GM21381 (cell line): ENCODE measurements around the gene ARL11.
"Not testable (repeated sequence)": the region's sequence is repeated elsewhere in the genome, so short reads cannot be mapped to it uniquely, and the experiment has no call there.

ENCODE experiments used
- ATAC-seq: cut with Tn5 transposase; IDR thresholded peaks from one replicate; pipeline ENCODE4 v1.9.1; 2021; ENCODE audit warnings: mild to moderate bottlenecking, moderate library complexity; ENCODE audit not compliant: unreplicated experiment

ARL11 gene

DNA sequence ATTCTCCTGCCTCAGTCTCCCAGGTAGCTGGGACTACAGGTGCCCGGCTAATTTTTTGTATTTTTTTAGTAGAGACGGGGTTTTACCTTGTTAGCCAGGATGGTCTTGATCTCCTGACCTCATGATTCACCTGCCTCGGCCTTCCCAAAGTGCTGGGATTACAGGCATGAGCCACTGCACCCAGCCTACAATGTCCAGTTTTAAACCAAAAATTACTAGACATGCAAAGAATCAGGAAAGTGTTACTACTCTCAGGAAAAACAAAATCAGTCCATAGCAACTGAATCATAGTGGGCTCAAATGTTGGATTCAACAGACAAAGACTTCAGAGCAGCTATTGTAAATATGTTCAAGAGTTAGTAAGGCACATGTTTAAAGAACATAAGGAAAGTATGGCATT lies 16.3 kb upstream of the ARL11 start:
- ATAC-seq = not testable (repeated sequence)

DNA sequence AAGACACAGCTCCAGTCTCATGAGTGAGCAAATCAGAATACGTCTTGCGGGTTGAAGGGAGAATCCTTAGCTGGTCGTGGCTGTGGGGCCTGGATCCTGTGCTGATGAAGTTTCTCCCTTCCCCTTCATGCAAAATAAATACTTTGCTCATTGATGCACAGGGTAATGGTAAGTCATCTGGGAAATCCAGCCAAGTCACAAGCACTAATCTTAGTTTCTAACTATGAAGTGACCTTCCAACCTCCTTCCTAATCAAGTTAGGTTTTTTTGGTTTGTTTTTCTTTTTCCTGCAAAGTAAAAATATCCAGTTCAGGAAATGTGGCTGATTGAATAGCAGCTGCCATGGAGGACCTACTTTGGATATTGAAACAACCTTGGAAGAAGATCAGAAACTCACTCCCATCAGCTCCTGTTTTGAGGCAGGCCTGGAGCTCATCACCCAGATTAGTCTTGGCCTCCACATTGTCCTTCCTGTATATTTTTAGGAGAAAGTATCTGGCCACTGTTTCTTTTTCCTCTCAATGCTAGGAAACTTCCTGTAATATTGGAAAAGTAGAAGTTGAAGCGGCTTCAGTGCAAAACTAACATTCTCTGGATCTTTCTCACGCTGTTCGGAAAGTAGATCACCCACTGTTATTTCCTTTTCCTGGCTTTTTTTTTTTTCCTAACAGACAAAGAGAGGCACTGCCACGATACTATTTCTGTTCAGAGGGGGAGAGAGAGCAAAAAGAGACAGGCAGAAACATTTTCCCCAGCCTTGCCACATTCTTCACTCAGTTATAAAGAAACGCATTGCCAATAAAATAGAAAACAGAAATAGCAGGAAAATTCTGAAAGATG lies 12.3 kb upstream of the ARL11 start:
- no peak for ATAC-seq

DNA sequence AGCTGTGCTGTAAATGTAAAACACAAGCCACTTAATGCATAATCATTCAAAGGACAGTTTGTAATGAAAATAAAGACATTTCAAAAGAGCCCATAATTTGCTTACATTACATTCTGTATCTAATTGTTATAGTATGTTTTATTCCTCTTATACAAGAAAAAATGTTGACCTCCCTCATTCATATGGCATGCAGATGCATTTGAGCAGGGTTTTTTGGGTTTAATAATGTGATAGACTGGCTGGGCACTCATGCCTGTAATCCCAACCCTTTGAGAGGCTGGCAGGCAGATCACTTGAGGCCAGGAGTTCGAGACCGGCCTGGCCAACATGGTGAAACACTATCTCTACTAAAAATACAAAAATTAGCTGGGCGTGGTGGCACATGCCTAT lies 11.6 kb upstream of the ARL11 start:
- ATAC-seq = no peak

DNA sequence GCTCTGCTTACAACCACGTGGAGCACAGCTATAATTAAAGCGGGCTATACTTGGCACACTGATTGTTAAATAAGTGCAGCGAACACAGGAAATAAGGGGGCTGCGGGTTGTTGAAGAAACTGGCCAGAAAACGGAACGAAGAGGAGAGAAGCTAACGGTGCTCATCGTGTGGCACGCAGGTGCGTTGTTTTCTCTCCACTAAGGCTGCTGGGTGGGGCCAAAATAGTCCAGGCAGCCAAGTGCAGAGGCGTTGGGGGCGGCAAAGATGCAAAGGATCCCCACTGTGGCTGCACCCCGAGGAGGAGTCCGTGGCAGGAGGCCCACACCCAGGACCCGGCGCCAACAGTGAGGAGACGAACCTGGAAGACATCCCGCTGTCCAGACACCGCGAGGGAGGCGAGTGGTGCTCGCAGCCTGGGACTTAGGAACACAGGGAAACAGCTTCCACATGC lies 8.1 kb upstream of the ARL11 start:
- ATAC-seq = peak; percentile 49

DNA sequence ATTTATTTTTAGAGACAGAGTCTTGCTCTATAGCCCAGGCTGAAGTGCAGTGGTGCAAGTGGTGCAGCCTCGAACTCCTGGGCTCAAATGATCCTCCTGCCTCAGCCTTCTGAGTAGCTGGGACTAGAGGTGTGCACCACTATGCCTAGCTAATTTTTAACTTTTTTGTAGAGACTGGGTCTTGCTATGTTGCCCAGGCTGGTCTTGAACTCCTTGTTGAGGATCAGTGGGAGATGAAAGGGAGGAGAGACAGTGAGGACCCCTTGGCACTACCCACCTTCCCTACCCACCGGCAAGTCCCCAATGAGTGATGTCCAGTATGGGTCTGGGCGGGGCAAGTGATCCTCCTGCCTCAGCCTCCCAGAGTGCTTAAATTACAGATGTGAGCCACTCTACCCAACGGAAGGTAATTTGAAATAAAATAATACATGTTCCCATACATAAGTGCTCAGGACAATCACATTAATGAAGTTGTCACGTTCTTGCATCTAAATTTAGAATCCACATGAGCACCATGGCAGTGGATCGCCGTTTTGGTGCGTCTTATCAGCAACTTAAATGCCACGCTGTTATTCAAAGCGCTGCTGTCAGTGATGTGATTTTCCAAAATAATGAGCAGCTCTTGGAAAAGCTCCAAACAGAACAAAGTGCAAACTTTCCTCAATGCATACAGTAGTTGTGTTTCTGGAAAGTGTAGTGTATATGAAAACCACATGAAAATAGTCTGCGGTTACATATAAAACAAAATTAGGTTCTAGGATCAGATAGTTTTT lies 5.9 kb upstream of the ARL11 start:
- ATAC-seq = no peak

DNA sequence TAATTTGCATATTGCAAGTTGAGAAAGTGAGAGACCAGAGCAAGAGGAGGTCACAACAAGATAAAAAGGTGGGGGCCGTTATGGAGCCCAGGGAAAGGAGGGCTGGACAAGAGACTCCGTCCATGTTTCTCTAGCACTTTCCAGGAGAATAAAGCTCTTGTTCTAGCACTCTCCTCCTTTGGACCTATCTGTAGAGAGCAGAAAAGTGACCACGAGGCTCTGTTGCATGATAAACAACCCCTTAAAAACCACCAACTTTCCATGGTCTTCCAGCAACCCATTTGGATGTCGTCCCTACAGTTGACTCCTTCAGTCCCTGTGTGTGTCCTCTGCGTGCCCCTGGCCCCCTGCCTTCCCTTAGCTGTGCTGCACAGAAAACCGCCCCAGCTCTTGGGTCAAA lies 4.1 kb upstream of the ARL11 start:
- ATAC-seq = no peak

DNA sequence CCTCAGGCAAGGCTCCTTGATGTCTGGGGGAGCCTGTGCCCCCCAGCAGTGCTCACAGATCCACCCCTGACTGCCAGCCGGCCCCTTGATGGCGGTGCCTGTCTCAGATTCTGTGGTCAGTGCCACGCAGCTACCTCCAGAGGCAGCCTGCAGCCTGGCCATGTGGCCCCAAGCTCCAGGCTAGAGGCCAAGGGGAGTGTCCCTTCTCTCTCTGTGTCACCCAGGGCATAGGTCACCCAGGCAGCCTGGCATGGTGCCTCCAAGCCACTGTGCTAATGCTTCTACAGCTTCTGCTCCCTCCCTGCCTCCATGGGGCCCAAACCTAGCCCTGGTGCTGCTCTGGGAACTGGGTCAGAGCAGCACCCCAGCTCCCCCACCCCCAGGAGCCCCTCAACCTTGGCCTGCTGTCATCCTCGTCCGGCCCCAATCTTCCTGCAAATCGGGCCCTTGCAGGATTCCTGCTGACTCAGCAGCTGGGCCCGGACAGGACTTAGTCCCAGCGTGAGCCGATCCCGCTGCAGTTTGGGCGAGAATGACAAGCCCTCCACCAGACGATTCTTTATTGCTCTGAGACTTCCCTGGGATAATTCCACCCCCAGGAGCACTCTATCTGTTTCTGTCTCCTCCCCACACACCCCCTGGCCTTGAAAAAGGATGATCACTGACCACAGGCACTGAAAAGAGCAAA lies 2.8 kb upstream of the ARL11 start:
- no peak for ATAC-seq

DNA sequence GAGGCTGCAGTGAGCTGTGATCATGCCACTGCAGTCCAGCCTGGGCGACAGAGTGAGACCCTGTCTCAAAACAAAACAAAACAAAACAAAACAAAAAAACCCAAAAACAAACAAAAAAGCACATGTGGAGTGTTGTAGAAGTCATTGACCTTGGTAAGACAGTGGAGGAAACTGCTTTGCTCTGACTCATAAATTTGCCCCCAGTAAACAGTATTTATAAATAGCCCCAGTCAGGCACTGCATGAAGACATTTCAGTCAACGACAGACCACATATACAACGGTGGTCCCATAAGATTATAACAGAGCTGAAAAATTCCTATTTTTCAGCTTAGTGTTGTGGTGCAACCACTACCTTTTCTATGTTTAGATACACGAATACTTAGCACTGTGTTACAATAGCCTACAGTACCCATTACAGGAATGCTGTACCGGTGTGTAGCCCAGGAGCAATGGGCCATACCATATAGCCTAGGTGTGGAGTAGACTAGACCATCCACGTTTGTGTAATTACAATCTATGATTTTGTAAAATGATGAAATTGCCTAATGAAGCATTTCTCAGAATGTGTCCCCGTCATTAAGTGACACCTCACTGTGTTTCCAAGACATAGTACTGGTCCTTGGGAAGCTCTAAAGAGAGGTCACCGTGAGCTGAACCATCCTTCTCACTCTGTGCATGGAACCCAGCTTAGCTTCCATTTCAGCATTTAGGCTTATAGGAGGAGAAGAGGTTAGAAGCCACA lies 1.1 kb downstream of the ARL11 start:
- no peak for ATAC-seq

DNA sequence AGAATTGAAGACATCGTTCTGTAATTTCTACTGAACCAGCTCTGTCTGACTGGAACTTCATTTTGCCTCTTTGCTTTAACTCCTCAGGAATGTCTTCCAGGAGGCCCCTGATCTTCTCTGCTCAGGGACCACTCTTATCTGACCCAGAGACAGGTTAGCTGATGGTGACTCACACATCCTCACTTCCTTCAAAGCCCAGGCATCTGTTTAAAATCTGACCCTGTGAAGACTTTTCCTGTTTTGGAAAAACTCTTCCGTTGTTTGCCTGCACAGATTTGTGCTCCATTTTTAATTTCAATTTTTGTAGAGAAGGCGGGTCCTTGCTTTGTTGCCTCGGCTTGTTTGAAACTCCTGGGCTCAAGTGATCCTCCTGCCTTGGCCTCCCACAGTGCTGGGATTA lies 1.6 kb downstream of the ARL11 start:
- ATAC-seq = no peak

DNA sequence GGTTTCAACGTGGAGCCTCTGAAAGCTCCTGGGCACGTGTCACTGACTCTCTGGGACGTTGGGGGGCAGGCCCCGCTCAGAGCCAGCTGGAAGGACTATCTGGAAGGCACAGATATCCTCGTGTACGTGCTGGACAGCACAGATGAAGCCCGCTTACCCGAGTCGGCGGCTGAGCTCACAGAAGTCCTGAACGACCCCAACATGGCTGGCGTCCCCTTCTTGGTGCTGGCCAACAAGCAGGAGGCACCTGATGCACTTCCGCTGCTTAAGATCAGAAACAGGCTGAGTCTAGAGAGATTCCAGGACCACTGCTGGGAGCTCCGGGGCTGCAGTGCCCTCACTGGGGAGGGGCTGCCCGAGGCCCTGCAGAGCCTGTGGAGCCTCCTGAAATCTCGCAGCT lies 2.3 kb downstream of the ARL11 start:
- no peak for ATAC-seq

DNA sequence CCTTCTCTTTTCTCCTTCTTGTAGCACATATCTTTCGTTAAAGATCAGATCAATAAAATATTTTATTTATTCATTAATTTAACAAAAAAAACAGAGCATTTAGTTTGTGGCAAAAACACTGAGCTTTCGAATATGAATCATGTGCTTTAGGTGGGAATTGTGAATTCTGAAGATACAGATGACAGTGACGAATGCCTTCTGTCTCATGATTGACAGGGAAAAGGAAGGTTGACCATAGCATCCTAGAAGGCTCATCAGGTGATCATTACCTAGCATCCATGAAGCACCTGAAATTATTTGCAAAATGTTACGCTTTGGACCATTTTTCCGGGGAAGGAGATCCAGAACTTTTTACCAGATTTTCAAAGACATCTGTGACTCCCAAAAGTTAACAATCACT lies 3.8 kb downstream of the ARL11 start:
- no peak for ATAC-seq

DNA sequence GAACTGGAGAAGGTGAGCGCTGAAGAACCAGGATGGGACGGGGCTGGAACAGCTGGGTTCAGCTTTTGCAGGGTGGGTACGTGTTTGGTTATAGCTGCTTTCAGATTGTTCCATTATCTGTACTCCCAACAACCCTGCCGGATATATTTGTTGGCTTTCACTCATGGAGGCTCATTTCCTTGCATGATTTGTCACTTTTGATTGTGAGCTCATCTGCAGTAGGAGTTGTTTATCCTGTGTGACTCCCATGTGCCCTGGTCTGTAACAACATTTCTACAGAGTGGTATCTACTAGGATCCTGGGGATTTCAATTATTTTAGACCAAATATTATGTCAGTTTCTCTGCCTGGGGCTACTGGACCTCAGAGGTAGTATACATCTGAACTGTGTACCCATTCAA lies 5.4 kb downstream of the ARL11 start:
- no peak for ATAC-seq

DNA sequence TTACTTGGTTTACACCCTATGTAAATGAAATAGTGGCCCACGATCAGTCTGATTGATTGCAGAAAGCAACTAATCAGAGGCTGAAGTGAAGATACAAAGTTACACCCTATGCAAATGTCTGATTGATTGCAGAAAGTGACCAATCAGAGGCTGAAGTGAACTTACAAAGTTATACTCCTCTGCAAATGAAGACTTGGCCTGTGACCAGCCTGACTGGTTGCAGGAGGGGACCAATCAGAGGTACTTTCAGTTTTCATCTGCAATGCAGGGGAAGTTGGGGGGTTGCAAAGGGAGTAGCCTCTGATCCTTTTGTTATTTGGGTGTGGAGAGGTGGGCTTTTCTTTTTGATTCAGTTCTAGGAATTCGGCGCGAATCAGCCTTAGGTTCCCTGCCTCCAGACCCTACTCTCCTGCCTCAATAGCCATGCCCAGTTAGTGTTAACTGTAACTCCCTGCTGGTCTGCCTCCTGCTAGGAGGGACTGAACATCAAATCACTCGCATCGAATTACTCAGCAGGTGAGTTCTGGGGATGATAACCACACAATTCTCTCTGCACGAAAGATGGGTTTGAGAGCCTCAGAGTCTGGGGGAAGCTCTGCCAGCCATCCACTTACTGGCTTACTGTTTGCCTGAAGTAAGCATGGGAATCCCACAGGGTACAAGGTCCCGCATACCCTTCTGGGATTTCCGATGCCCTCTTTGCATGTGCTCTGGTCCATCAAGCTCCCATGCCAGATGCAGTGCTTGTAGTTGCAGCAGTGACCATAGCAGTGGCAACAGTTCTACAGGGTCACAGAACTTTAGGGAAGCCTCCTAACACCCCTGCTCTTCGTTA lies 7.5 kb downstream of the ARL11 start:
- ATAC-seq = peak; percentile 82

DNA sequence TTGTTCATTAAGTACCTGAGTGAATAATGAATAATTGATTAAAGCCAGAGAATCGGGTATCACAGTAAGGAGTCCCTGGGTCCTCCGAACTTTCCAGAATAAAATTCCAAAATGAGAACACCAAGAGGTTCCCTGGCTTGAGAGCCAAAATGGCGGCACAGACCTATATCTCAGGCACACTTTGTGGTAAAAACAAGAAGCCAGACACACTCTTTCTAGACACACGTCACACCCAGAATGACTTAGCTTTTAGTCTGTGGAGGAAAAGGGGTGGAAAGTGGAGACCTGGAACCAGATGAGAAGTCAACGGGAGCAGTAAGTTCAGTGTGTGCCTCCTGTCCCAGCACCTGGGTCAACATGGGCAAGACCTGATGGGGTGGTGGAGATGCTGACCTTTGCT lies 8.4 kb downstream of the ARL11 start:
- no peak for ATAC-seq

DNA sequence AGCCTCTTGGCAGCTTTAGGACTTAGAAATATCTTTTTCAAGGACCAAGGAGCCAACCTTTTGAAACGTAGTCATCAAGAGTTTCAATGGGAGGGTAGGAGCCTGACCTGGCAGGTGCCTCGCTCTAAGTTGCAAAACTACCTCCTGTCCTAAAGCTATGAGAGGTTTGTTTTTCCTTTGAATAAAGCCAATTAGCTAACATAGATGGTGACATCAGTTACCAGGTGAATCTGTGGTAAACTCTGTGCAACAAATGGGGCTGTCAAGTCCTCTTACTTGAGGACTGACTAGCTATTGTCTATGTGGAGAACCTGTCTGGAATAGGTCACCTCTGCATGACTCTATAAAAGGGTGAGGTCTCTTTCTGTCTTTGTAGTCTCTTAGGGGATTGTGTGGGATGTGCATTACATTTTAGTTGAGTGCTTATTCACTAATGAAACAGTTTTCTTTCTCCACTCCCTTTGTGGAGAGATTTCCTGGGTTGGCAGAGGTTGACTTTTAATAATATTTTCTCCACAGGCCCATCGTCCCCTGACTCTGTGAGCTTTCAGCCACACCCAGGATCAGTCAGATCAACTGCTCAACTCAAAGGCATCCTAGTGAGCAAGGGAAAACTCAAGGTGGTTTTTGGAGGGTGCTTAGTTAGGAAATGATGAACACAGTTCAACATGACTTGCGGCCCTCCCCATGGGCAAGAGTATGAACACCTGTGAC lies 9.9 kb downstream of the ARL11 start:
- no peak for ATAC-seq

DNA sequence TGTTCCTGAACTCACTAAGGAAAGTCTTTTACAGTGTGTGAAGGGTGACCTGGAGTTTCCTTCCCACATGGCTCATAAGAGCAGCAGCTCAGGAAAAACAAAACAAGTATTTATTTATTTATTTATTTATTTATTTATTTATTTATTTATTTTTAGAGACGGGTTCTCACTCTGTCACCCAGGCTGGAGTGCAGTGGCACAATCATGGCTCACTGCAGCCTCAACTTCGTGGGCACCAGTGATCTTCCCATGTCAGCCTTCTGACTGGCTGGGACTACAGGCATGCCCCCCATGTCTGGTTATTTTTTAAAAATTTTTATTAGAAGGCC lies 10.4 kb downstream of the ARL11 start:
- no peak for ATAC-seq

DNA sequence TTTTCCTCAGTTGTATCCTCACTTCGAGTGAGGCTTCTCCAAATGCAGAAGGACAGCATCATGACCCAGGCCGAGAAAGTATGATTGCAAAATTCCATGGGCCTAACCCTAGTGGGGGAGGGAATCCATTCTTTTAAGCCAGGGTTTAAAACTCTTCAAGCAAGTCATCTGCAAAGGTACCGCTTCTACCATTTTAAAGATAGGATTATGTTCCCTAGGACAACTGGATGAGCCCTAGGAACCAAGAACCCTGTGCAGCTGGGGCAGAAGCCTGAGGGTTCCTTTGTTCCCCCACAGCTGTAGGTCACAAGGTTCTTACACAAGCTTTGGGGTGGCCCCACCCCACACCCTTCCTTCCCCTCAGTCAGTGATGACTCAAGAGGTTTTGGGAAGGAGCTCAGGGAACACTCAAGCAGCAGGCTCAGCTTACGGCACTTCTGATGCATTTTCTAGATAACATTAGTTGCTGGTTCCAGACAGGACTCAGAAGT lies 13.5 kb downstream of the ARL11 start:
- ATAC-seq = no peak

DNA sequence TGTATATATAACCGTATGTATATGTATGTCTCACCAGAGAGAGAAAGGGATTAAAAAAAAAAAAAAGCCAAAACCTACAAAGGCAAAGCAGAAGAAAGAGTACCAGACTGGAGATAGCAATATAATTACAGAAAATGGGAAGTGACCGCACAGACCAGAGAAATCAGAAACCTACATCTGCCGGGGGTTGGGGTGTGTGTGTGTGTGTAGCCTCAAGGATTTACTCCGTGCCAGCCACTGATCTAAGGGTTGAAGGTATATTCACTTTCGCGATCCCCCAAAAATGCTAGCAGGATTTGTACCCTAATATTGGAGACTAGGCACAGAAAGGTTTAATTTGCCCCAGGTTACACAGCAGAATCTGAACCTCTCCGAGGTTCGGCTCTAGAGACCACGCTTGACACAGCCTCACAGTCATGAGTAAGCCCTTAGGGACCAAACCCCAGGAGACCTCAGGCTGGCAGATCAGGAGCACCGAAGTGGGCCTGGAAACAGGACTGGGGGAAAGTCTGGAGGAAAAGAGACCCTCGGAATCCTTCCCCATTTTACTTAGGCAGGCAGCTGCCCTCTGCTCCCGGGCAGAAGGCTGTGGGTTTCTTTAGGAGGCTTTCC lies 14.8 kb downstream of the ARL11 start:
- no peak for ATAC-seq

DNA sequence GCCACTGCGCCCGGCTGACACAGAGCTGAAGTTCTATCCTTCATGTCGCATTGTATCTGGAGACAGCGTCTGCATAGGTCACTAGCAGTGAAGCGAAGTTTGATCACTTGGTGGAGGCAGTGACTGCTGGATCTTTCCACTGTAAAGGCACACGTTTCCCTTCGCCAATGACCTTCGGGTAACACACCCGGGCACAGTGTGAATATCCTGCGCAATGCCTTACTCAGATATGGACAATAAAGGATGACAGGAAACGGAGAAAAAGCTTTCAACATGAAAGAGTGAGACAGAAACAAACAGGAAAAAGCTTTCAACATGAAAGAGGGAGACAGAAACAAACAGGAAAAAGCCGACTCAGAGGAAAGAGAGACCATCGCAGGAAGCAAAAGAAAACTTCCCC lies 17.1 kb downstream of the ARL11 start:
- no peak for ATAC-seq
